Gastroesophageal sphincter (tissue), 3 donors: Measurements from ENCODE around the gene FAHD1.

ENCODE experiments used
- CTCF ChIP-seq, 4 experiments: fragments of 200-600 bp in 2 of 4; fragments of 450-650 bp in 2 of 4; sonication (generic) in 1 of 4; IDR thresholded peaks; one replicate each; pipeline ENCODE4 v1.5.1; 2017 to 2019; ENCODE audit warnings: antibody characterized with exemption in 4 of 4, mild to moderate bottlenecking in 2 of 4, moderate library complexity in 2 of 4
- EP300 ChIP-seq: sonication (generic); formaldehyde crosslinking; IDR thresholded peaks from one replicate; pipeline ENCODE4 v1.6.1; 2017; ENCODE audit warnings: antibody characterized with exemption, mild to moderate bottlenecking
- POLR2A ChIP-seq, 2 donors: fragments of 450-650 bp; IDR thresholded peaks; one replicate each; pipeline ENCODE4 v1.6.1; 2017; ENCODE audit warnings: antibody characterized with exemption in 2 of 2, mild to moderate bottlenecking in 2 of 2, moderate library complexity in 1 of 2
- POLR2AphosphoS5 ChIP-seq: sonication (generic); formaldehyde crosslinking; IDR thresholded peaks from one replicate; pipeline ENCODE4 v1.6.1; 2017; ENCODE audit warnings: antibody characterized with exemption

GRCh38 chr16:1818204-1818872 lies 8.7 kb upstream of the FAHD1 start:
- TF ChIP-seq CTCF (IDR thresholded peaks at IDR 0.05) (no peak), POLR2A (IDR thresholded peaks at IDR 0.05) (no peak), POLR2AphosphoS5 (no peak), EP300 (no peak)
